Liver (tissue), 9 donors: ENCODE measurements around the gene MAPK1IP1L. TPM values are rescaled to one million over a fixed set of nuclear protein-coding genes. Genes with fewer than 3 reads are reported as not detected.

ENCODE experiments used
- DNase-seq: peaks from one replicate; pipeline ENCODE4 v3.0.0-alpha.2; 2017; ENCODE audit warnings: low spot score
- H3K27ac ChIP-seq, 2 donors: one replicate each; pipeline ENCODE4 v1.7.0; 2013; ENCODE audit warnings: inconsistent platforms in 2 of 2, low read length in 2 of 2, control low read depth in 1 of 2, low read depth in 1 of 2, mild to moderate bottlenecking in 1 of 2
- H3K27me3 ChIP-seq, 4 donors: one replicate each; pipeline versions ENCODE4 v1.6.1 to v1.7.0; 2013; ENCODE audit warnings: low read length in 3 of 4, inconsistent platforms in 1 of 4, mild to moderate bottlenecking in 1 of 4, moderate library complexity in 1 of 4; ENCODE audit not compliant: control insufficient read depth in 4 of 4, insufficient read depth in 4 of 4
- H3K36me3 ChIP-seq, 4 donors: one replicate each; pipeline versions ENCODE4 v1.6.1 to v1.7.0; 2013; ENCODE audit warnings: low read length in 3 of 4, mild to moderate bottlenecking in 3 of 4, low read depth in 1 of 4, moderate library complexity in 1 of 4; ENCODE audit not compliant: control insufficient read depth in 4 of 4, insufficient read depth in 3 of 4
- H3K4me1 ChIP-seq, 4 donors: one replicate each; pipeline versions ENCODE4 v1.6.1 to v1.7.0; 2013; ENCODE audit warnings: low read length in 3 of 4, mild to moderate bottlenecking in 3 of 4, moderate library complexity in 1 of 4; ENCODE audit not compliant: control insufficient read depth in 4 of 4, insufficient read depth in 4 of 4
- H3K4me3 ChIP-seq, 3 donors: one replicate each; pipeline versions ENCODE4 v1.6.1 to v1.7.0; 2013; ENCODE audit warnings: low read length in 3 of 3, control low read depth in 1 of 3, low read depth in 1 of 3, mild to moderate bottlenecking in 1 of 3
- H3K9ac ChIP-seq, 2 donors: one replicate each; pipeline ENCODE4 v1.7.0; 2013; ENCODE audit warnings: low read length in 2 of 2, mild to moderate bottlenecking in 2 of 2, moderate library complexity in 2 of 2, control low read depth in 1 of 2, low read depth in 1 of 2
- H3K9me3 ChIP-seq, 4 donors: one replicate each; pipeline versions ENCODE4 v1.6.1 to v1.7.0; 2013; ENCODE audit warnings: low read length in 3 of 4; ENCODE audit not compliant: control insufficient read depth in 4 of 4
- CTCF ChIP-seq: fragments of 150-350 bp; IDR thresholded peaks from 2 replicates; pipeline ENCODE4 v1.5.1; 2017; ENCODE audit warnings: improper control_type of control experiment, low read depth, low read length; ENCODE audit not compliant: missing input control
- EGR1 ChIP-seq, 2 donors: IDR thresholded peaks; 2 replicates each; pipeline ENCODE4 v1.6.1; 2016 to 2018; ENCODE audit warnings: antibody characterized with exemption in 2 of 2, low read depth in 2 of 2
- FOXA1 ChIP-seq: IDR thresholded peaks from 2 replicates; pipeline ENCODE4 v1.6.1; 2016; ENCODE audit warnings: antibody characterized with exemption
- FOXA2 ChIP-seq: IDR thresholded peaks from 2 replicates; pipeline ENCODE4 v1.6.1; 2016; ENCODE audit warnings: antibody characterized with exemption
- GABPA ChIP-seq, 2 donors: IDR thresholded peaks in 1 of 2; conservative IDR thresholded peaks in 1 of 2; 2 replicates each; pipeline ENCODE4 v1.6.1; 2016; ENCODE audit warnings: antibody characterized with exemption in 2 of 2, mild to moderate bottlenecking in 1 of 2, moderate library complexity in 1 of 2
- HNF4A ChIP-seq, 2 donors: conservative IDR thresholded peaks; 2 replicates each; pipeline ENCODE4 v1.6.1; 2016; ENCODE audit warnings: antibody characterized with exemption in 2 of 2, mild to moderate bottlenecking in 2 of 2
- HNF4G ChIP-seq: IDR thresholded peaks from 2 replicates; pipeline ENCODE4 v1.6.1; 2016; ENCODE audit warnings: antibody characterized with exemption
- JUND ChIP-seq, 2 donors: IDR thresholded peaks; 2 replicates each; pipeline ENCODE4 v1.6.1; 2016; ENCODE audit warnings: antibody characterized with exemption in 2 of 2
- NR2F2 ChIP-seq: IDR thresholded peaks from 2 replicates; pipeline ENCODE4 v1.6.1; 2016; ENCODE audit warnings: antibody characterized with exemption
- RAD21 ChIP-seq, 2 donors: IDR thresholded peaks; 2 replicates each; pipeline ENCODE4 v1.6.1; 2016; ENCODE audit warnings: antibody characterized with exemption in 2 of 2, mild to moderate bottlenecking in 2 of 2
- RXRA ChIP-seq, 2 donors: IDR thresholded peaks; 2 replicates each; pipeline ENCODE4 v1.6.1; 2017 to 2018; ENCODE audit warnings: antibody characterized with exemption in 2 of 2, mild to moderate bottlenecking in 1 of 2
- SP1 ChIP-seq: IDR thresholded peaks from 2 replicates; pipeline ENCODE4 v1.6.1; 2018; ENCODE audit warnings: antibody characterized with exemption, mild to moderate bottlenecking
- TAF1 ChIP-seq: conservative IDR thresholded peaks from 2 replicates; pipeline ENCODE4 v1.6.1; 2016; ENCODE audit warnings: antibody characterized with exemption, mild to moderate bottlenecking
- YY1 ChIP-seq: IDR thresholded peaks from 2 replicates; pipeline ENCODE4 v1.6.1; 2016; ENCODE audit warnings: antibody characterized with exemption, mild to moderate bottlenecking
- WGBS: extraction: QIAGEN DNeasy Blood & Tissue Kit; methylation state at CpG from one replicate; pipeline ENCODE4 v1.1.7; 2013; 5-methylcytosine and 5-hydroxymethylcytosine counted together
- polyA plus RNA-seq, 2 donors: library from polyadenylated mRNA; stranded (reverse) in 1 of 2; unstranded in 1 of 2; fragments of 200-250 nt in 1 of 2; fragments of >200 nt in 1 of 2; fragmentation: Nextera tagmentation in 1 of 2; extraction: Ambion mirVana in 1 of 2; gene quantifications; one replicate each; pipeline versions ENCODE4 v1.2.1 to v1.2.3, GENCODE V29; 2013 to 2015
- total RNA-seq, 2 donors: library from RNA; depleted of rRNA; stranded (reverse); fragments of >200 nt; gene quantifications; one replicate each; pipeline ENCODE4 v1.2.3, GENCODE V29; 2014
- TF ChIP-seq, protein P1 (sequence below): IDR thresholded peaks from 2 replicates; pipeline ENCODE4 v1.6.1; 2016; ENCODE audit warnings: antibody characterized with exemption
- TF ChIP-seq, protein P2 (sequence below): IDR thresholded peaks from 2 replicates; pipeline ENCODE4 v1.6.1; 2016; ENCODE audit warnings: antibody characterized with exemption
- TF ChIP-seq, protein P3 (sequence below): IDR thresholded peaks from 2 replicates; pipeline ENCODE4 v1.6.1; 2016; ENCODE audit warnings: antibody characterized with exemption
- TF ChIP-seq, protein P4 (sequence below): IDR thresholded peaks from 2 replicates; pipeline ENCODE4 v1.6.1; 2016; ENCODE audit warnings: antibody characterized with exemption, mild to moderate bottlenecking
- donor health status: healthy.
- donor health status: healthy.
- donor health status: healthy.
- donor health status: healthy.
- donor health status: healthy.

The MAPK1IP1L gene
- total and polyA plus RNA-seq, 4 donors, result 11.8 to 25.2 (median 17.7) TPM

GRCh38 chr14:55098561-55098898 is 47.1 kb downstream of the MAPK1IP1L start:
- WGBS, result 92% methylated on average over 1 of the region's 1 CpG
- Histone ChIP-seq H3K27ac (no peak overlapping the region), H3K9me3 (no peaks in the 10 kb centered on the region), H3K27me3 (no peaks in the 10 kb centered on the region), H3K4me3 (no peak overlapping the region), H3K36me3 (no peaks in the 10 kb centered on the region), H3K4me1 (peaks cover 2 to 12% (median 4%) of the 10 kb centered on the region in 4 donors), H3K9ac (no peak overlapping the region)
- no peak for TF ChIP-seq GABPA (IDR thresholded peaks at IDR 0.05 in 1 of 2, conservative IDR thresholded peaks at IDR 0.05 in 1 of 2)
- TF ChIP-seq SP1, result no peak
- no peak for TF ChIP-seq YY1
- TF ChIP-seq, protein P1, sequence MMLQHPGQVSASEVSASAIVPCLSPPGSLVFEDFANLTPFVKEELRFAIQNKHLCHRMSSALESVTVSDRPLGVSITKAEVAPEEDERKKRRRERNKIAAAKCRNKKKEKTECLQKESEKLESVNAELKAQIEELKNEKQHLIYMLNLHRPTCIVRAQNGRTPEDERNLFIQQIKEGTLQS, result no peak
- TF ChIP-seq JUND (IDR thresholded peaks at IDR 0.05), result no peak
- no peak for TF ChIP-seq TAF1
- TF ChIP-seq FOXA2, result no peak
- TF ChIP-seq RXRA (IDR thresholded peaks at IDR 0.05), result no peak
- TF ChIP-seq NR2F2, result no peak
- TF ChIP-seq, protein P2, sequence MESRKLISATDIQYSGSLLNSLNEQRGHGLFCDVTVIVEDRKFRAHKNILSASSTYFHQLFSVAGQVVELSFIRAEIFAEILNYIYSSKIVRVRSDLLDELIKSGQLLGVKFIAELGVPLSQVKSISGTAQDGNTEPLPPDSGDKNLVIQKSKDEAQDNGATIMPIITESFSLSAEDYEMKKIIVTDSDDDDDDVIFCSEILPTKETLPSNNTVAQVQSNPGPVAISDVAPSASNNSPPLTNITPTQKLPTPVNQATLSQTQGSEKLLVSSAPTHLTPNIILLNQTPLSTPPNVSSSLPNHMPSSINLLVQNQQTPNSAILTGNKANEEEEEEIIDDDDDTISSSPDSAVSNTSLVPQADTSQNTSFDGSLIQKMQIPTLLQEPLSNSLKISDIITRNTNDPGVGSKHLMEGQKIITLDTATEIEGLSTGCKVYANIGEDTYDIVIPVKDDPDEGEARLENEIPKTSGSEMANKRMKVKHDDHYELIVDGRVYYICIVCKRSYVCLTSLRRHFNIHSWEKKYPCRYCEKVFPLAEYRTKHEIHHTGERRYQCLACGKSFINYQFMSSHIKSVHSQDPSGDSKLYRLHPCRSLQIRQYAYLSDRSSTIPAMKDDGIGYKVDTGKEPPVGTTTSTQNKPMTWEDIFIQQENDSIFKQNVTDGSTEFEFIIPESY, result no peak
- TF ChIP-seq, protein P3, sequence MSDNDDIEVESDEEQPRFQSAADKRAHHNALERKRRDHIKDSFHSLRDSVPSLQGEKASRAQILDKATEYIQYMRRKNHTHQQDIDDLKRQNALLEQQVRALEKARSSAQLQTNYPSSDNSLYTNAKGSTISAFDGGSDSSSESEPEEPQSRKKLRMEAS, result no peak
- no peak for TF ChIP-seq EGR1 (IDR thresholded peaks at IDR 0.05; ENCODE audit: low read depth in 2 of 2)
- TF ChIP-seq, protein P4, sequence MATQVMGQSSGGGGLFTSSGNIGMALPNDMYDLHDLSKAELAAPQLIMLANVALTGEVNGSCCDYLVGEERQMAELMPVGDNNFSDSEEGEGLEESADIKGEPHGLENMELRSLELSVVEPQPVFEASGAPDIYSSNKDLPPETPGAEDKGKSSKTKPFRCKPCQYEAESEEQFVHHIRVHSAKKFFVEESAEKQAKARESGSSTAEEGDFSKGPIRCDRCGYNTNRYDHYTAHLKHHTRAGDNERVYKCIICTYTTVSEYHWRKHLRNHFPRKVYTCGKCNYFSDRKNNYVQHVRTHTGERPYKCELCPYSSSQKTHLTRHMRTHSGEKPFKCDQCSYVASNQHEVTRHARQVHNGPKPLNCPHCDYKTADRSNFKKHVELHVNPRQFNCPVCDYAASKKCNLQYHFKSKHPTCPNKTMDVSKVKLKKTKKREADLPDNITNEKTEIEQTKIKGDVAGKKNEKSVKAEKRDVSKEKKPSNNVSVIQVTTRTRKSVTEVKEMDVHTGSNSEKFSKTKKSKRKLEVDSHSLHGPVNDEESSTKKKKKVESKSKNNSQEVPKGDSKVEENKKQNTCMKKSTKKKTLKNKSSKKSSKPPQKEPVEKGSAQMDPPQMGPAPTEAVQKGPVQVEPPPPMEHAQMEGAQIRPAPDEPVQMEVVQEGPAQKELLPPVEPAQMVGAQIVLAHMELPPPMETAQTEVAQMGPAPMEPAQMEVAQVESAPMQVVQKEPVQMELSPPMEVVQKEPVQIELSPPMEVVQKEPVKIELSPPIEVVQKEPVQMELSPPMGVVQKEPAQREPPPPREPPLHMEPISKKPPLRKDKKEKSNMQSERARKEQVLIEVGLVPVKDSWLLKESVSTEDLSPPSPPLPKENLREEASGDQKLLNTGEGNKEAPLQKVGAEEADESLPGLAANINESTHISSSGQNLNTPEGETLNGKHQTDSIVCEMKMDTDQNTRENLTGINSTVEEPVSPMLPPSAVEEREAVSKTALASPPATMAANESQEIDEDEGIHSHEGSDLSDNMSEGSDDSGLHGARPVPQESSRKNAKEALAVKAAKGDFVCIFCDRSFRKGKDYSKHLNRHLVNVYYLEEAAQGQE, result no peak
- TF ChIP-seq RAD21 (IDR thresholded peaks at IDR 0.05), result no peak
- no peak for TF ChIP-seq CTCF
- no peak for TF ChIP-seq HNF4G
- TF ChIP-seq HNF4A (conservative IDR thresholded peaks at IDR 0.05), result no peak
- no peak for DNase-seq

- Histone ChIP-seq H3K4me3 (no peak overlapping the region), H3K27me3 (no peaks in the 10 kb centered on the region), H3K27ac (no peak overlapping the region), H3K9me3 (no peaks in the 10 kb centered on the region), H3K9ac (no peak overlapping the region), H3K4me1 (peaks cover 2 to 12% (median 4%) of the 10 kb centered on the region in 4 donors), H3K36me3 (no peaks in the 10 kb centered on the region)
- 78% methylated on average over 2 of the region's 2 CpGs for WGBS
- no peak for DNase-seq
- TF ChIP-seq, protein P3, result no peak
- no peak for TF ChIP-seq RAD21 (IDR thresholded peaks at IDR 0.05)
- TF ChIP-seq, protein P2, result no peak
- no peak for TF ChIP-seq TAF1
- TF ChIP-seq NR2F2, result no peak
- TF ChIP-seq HNF4A (conservative IDR thresholded peaks at IDR 0.05), result no peak
- TF ChIP-seq, protein P4, result no peak
- TF ChIP-seq EGR1 (IDR thresholded peaks at IDR 0.05; ENCODE audit: low read depth in 2 of 2), result no peak
- no peak for TF ChIP-seq FOXA1
- TF ChIP-seq, protein P1, result no peak
- TF ChIP-seq RXRA (IDR thresholded peaks at IDR 0.05), result no peak
Observed at GRCh38 chr14:55099756-55100155, 48.3 kb downstream of the MAPK1IP1L start.
